Esophagus muscularis mucosa (tissue), 4 donors: ENCODE results near the gene IFNL1. TPM values are rescaled to one million over a fixed set of nuclear protein-coding genes. Genes with fewer than 3 reads are reported as not detected.

Experiments used
- DNase-seq: peaks from one replicate; pipeline ENCODE4 v3.0.0-alpha.2; 2017; ENCODE audit errors: extremely low spot score
- H3K27ac ChIP-seq, 4 donors: fragments of 200-600 bp; sonication (generic); replicated peaks in 1 of 4; 1 replicate in 3 of 4; 2 replicates in 1 of 4; pipeline ENCODE4 v1.5.1; 2016 to 2019; ENCODE audit warnings: mild to moderate bottlenecking in 1 of 4
- H3K27me3 ChIP-seq, 4 donors: fragments of 200-600 bp; sonication (generic); one replicate each; pipeline versions ENCODE4 v1.5.1 to v1.6.0; 2016 to 2019
- H3K36me3 ChIP-seq, 4 donors: fragments of 200-600 bp; sonication (generic); one replicate each; pipeline ENCODE4 v1.5.1; 2016 to 2019
- H3K4me1 ChIP-seq, 4 donors: fragments of 200-600 bp; sonication (generic); one replicate each; pipeline ENCODE4 v1.5.1; 2016 to 2019
- H3K4me3 ChIP-seq, 4 donors: fragments of 200-600 bp; sonication (generic); 1 replicate in 2 of 4; 2 replicates in 2 of 4; pipeline ENCODE4 v1.5.1; 2016 to 2019; ENCODE audit warnings: mild to moderate bottlenecking in 4 of 4, moderate library complexity in 1 of 4
- H3K9me3 ChIP-seq, 4 donors: fragments of 200-600 bp; sonication (generic); 1 replicate in 3 of 4; 2 replicates in 1 of 4; pipeline ENCODE4 v1.5.1; 2016 to 2019
- CTCF ChIP-seq, 3 experiments: fragments of 200-600 bp in 2 of 3; fragments of 450-650 bp in 1 of 3; sonication (generic) in 2 of 3; IDR thresholded peaks; one replicate each; pipeline ENCODE4 v1.5.1; 2017 to 2019; ENCODE audit warnings: antibody characterized with exemption in 3 of 3, mild to moderate bottlenecking in 2 of 3, moderate library complexity in 1 of 3
- EP300 ChIP-seq: sonication (generic); formaldehyde crosslinking; IDR thresholded peaks from one replicate; pipeline ENCODE4 v1.6.1; 2017; ENCODE audit warnings: antibody characterized with exemption
- POLR2A ChIP-seq: fragments of 450-650 bp; IDR thresholded peaks from one replicate; pipeline ENCODE4 v1.6.1; 2017; ENCODE audit warnings: antibody characterized with exemption, moderate library complexity, mild to moderate bottlenecking, low read depth
- POLR2AphosphoS5 ChIP-seq, 2 donors: sonication (generic); formaldehyde crosslinking; IDR thresholded peaks; one replicate each; pipeline ENCODE4 v1.6.1; 2017; ENCODE audit warnings: antibody characterized with exemption in 2 of 2
- WGBS: methylation state at CpG from one replicate; pipeline ENCODE4 v1.1.5; 2018; 5-methylcytosine and 5-hydroxymethylcytosine counted together
- intact Hi-C: fragments of 100-400 bp; cut with DNase I; formaldehyde crosslinking; loops from one replicate; pipeline ENCODE4 v1.15.1; 2023
- total RNA-seq, 4 donors: library from RNA; depleted of rRNA; stranded (reverse); fragments of >200 nt; gene quantifications; one replicate each; pipeline versions ENCODE4 v1.1.0 to v1.2.1, GENCODE V29; 2016

The IFNL1 gene
- total RNA-seq, 4 donors from 2014 or later = not detected

DNA sequence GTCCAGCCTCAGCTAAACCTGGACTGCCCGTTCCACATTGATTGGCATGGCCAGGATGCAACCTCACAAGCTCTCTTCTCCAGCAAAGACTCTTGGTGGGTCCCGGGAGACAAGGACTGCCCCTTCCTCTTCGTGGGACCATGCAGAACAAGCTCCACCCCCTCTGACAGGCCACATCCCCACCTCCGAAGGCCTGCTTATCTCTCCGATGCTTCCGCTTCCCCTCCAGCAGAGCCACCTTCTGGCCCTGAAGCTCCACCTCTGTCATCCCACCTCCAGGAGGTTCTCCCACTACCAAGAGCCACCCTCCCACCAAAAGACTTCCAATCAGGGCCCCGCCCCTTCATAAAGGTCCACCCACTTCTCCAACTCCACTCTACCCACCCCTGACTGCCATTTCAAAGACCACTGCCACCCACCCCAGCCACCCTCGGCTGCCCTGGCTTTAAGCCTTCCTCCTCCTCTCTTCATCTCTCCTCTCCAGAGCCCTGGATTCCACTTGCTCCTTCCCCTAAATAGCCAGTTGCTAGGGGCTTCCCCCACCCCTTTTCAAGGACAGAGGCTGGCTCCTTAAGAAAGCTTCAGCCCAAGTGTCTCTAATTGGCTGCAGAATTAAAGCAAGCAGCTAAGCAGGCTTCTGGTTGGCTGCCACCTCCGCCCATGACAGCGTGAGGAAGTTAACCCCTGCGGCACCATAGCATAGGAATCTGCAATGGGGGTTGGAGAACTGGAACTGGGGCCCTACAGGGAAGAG, 14.5 kb downstream of the IFNL1 start:
- DNase-seq = no peak
- TF ChIP-seq POLR2AphosphoS5 (IDR thresholded peaks at IDR 0.05) (no peak), CTCF (IDR thresholded peaks at IDR 0.05) (no peak), POLR2A (no peak), EP300 (no peak)
- peaks cover 0 to 29% (median 9%) of the 10 kb centered on the region in 4 donors for H3K36me3 ChIP-seq
- no peaks in the 10 kb centered on the region for H3K9me3 ChIP-seq
- H3K27ac ChIP-seq = no peak overlapping the region
- no peak overlapping the region for H3K4me3 ChIP-seq
- WGBS = 74% methylated on average over 11 of the region's 11 CpGs
- intact Hi-C loops = no loop called here
- peaks cover 0 to 57% (median 21%) of the 10 kb centered on the region in 4 donors for H3K27me3 ChIP-seq
- peaks cover 8 to 20% (median 13%) of the 10 kb centered on the region in 4 donors for H3K4me1 ChIP-seq

DNA sequence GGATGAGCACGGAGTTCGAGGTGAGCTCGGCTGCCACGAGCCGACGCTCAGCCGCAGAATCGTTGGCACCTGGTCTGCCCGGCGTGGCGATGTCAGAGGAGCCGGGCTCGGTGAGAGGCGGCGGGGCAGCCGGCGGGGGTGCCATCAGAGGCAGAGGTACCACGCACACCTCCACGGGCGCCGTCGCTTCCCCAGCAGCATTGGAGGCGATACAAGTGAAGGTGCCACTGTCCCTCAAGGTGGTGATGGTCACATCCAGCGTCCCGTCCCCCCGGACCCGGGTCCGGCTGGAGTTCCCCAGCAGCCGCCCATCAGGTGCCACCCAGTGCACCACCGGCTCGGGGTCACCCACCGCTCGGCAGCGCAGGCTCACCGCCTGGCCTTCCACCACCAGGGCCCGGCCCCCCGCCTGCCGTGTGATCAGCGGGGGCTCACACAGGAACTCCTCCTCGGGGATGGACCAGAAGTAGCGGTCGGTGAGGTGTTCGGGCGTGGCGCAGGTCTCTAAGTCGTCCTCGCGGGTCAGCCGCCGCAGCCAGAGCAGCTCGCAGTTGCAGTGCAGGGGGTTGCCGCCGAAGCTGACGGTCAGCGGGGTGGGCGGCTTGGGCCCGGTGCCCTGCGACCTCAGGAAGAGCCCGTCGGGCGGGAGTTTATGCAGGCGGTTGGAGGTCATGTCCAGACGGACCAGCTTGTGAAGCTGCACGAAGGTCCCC, 18.0 kb downstream of the IFNL1 start:
- DNase-seq = no peak
- no peaks in the 10 kb centered on the region for H3K4me1 ChIP-seq
- no peak overlapping the region for H3K4me3 ChIP-seq
- H3K9me3 ChIP-seq = no peaks in the 10 kb centered on the region
- H3K27ac ChIP-seq = no peak overlapping the region
- WGBS = 94% methylated on average over 32 of the region's 64 CpGs
- no peak for TF ChIP-seq POLR2A
- TF ChIP-seq POLR2AphosphoS5 (IDR thresholded peaks at IDR 0.05) = no peak
- no peak for TF ChIP-seq EP300
- no peak for TF ChIP-seq CTCF (IDR thresholded peaks at IDR 0.05)
- H3K27me3 ChIP-seq = peaks cover 0 to 23% (median 0%) of the 10 kb centered on the region in 4 donors
- intact Hi-C loops = no loop called here
- peaks cover 0 to 29% (median 9%) of the 10 kb centered on the region in 4 donors for H3K36me3 ChIP-seq

GRCh38 chr19:39315933-39316332, 19.7 kb downstream of the IFNL1 start:
- no peak overlapping the region for H3K27ac ChIP-seq
- H3K4me1 ChIP-seq = peaks cover 4 to 15% (median 11%) of the 10 kb centered on the region in 4 donors
- intact Hi-C loops = no loop called here
- H3K4me3 ChIP-seq = no peak overlapping the region
- H3K36me3 ChIP-seq = peaks cover 0 to 29% (median 9%) of the 10 kb centered on the region in 4 donors
- DNase-seq = no peak
- 86% methylated on average over 1 of the region's 1 CpG for WGBS
- peaks cover 0 to 27% (median 0%) of the 10 kb centered on the region in 4 donors for H3K27me3 ChIP-seq
- no peaks in the 10 kb centered on the region for H3K9me3 ChIP-seq
- no peak for TF ChIP-seq POLR2A
- no peak for TF ChIP-seq POLR2AphosphoS5 (IDR thresholded peaks at IDR 0.05)
- TF ChIP-seq EP300 = no peak
- TF ChIP-seq CTCF (IDR thresholded peaks at IDR 0.05) = no peak

DNA sequence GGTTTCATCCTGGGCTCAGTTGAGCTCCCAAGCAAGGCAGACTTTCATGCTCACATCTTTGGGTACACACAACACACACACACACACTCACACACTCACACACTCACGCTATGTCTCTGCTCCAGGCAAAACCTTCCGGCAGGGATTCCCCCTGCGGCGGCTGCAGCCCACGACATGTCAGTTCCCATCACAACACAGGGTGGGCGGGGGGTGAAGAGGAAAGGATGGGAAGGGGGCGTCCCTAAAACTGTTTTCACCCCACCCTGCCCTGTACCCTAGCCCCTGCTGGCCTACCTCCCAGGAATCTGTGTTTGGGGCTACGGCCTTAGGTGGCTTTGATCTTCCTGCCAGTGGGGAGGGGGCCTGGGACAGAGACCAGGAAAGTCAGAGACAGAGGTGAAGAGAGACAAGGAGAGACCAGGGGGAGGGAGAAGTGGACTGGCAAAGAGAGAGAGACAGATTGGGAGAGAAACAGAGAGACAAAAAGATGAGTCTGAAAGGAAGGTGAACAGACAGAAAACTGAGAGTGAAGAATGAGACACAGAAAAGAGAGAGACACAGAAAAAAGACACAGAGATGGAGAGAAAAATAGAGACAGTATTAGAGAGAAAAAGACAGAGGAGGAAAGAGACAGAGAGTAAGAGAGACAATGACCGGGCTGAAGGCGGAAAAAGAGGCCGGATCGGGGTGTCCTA, 20.6 kb downstream of the IFNL1 start:
- Histone ChIP-seq H3K4me3 (no peak overlapping the region), H3K27me3 (peaks cover 0 to 25% (median 0%) of the 10 kb centered on the region in 4 donors), H3K36me3 (peaks cover 0 to 29% (median 9%) of the 10 kb centered on the region in 4 donors), H3K27ac (no peak overlapping the region), H3K9me3 (no peaks in the 10 kb centered on the region), H3K4me1 (peaks cover 4 to 17% (median 14%) of the 10 kb centered on the region in 4 donors)
- 95% methylated on average over 12 of the region's 12 CpGs for WGBS
- no peak for TF ChIP-seq EP300
- TF ChIP-seq CTCF (IDR thresholded peaks at IDR 0.05) = no peak
- no peak for TF ChIP-seq POLR2AphosphoS5 (IDR thresholded peaks at IDR 0.05)
- TF ChIP-seq POLR2A = no peak
- intact Hi-C loops = no loop called here
- DNase-seq = no peak
